Activated CD4-positive, alpha-beta T cell treated with anti-CD3 and anti-CD28 coated beads, Interleukin-2, Interleukin-4, amounts not matched to agents 100 ng/mL and 50 ng/mL, durations not matched to agents 16 hours and 8 hours (primary cell): ENCODE results near the gene SPTBN2.
A peak's percentile ranks its signal among the peaks of the same experiment; 100 is the strongest.
"Not testable (repeated sequence)": the region's sequence is repeated elsewhere in the genome, so short reads cannot be mapped to it uniquely, and the experiment has no call there.

ENCODE experiments used
- DNase-seq: peaks from one replicate; pipeline ENCODE4 v3.0.0-alpha.2; 2020; ENCODE audit warnings: low spot score

SPTBN2 gene

DNA sequence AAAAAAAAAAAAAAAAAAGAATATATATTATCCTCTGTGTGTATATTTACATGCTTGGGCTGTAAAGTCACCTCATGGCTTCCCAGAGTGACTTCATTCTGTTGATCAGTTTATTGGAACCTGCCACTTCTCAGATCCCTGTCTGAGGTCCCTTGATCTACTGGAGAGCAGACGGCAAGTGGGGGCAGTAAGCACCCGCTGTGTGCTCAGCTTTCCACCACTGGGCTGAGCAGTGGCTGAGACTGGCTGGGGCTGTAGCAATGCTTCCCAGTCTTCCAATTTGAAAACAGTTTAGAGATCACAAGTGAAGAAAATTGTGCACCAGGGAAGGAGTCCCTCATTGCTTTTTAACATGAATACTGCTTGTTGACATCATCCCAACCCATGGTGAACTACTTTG, 44.4 kb downstream of the SPTBN2 start:
- DNase-seq: no peak

DNA sequence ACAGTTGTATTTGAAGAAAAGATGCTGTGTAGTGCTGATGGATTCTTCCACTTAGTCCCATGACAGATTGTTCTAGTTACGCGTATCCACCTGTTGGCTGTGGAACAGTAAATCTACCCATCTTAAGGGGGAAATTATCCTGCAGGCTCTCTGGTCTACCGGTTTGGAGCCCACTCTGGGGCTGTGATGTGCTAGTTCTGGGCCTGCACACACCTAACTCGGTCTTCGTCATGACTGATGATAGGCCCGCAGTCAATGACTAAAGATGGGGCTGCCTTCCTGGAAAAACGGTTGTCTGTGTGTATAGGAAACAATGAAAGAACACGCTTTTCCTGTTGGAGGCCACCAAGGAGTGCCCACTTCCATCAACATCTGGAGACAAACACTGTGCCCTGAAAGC, 45.1 kb downstream of the SPTBN2 start:
- no peak for DNase-seq

DNA sequence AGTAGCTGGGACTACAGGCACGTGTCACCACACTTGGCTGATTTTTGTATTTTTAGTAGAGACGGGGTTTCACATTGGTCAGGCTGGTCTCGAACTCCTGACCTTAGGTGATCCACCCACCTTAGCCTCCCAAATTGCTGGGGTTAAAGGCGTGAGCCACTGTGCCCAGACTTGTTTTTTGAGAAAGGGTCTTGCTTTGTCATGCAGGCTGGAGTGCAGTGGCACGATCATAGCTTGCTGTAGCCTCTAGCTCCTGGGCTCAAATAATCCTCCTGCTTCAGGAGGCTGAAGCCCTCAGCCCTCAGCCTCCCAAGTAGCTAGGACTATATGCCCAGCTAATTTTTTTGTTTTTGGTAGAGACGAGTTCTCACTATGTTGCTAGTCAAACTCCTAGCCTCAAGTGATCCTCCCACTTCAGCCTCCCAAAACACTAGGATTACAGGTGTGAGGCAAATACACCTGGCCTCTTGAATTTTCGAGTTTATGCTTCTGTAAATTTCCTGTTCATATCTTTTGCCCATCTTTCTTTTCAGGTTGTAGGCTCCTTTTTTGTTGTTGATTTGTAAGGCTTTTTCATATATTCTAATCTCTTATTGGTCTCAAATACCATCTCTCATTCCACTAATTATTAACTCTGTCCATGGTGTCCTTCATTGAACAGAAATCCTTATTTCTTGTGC, 47.9 kb downstream of the SPTBN2 start:
- DNase-seq: no peak

DNA sequence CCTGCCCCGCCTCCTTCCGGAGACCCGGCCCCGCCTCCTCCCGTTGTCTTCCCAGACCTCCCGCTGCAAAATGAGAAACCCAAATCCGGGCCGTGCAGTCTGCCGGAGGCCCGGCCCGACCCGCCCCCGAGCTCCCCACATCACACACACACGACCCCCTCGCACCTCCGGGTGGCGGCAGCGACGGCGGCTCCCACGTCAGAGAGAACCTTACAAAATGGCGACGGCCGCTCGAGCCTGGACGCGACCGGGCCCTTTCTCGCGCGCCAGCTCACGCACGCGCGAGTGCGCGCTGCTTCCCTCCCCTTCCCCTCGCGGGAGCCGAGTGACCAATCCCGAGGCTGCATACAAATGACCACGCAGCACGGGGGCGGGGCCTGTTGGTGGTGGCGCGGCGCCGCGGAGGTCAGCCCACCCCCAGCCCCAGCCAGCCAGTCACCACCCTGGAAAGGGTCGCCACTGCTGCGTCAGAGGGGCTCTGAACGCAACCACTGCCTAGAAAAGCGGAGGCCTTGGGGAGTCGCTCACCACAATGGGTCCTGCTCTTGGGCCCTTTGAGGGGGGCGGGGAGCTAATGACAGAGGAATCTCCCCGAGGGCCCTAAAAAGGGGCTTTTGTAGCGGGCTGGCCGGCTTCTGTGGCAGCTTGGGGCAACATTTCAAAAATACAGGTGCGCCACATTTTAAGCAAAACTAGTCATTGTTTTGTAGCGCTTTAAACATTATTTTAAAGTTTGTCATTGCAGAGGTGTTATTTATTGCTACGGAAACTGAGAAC, 51.2 kb downstream of the SPTBN2 start, which contains the start of gene RBM4B:
Gene RBM4B (minus strand): TSS at position 289 of the 777 bp plus-strand sequence. CDS start 808 bp downstream, outside the sequence.
- DNase-seq: peak; percentile 97

DNA sequence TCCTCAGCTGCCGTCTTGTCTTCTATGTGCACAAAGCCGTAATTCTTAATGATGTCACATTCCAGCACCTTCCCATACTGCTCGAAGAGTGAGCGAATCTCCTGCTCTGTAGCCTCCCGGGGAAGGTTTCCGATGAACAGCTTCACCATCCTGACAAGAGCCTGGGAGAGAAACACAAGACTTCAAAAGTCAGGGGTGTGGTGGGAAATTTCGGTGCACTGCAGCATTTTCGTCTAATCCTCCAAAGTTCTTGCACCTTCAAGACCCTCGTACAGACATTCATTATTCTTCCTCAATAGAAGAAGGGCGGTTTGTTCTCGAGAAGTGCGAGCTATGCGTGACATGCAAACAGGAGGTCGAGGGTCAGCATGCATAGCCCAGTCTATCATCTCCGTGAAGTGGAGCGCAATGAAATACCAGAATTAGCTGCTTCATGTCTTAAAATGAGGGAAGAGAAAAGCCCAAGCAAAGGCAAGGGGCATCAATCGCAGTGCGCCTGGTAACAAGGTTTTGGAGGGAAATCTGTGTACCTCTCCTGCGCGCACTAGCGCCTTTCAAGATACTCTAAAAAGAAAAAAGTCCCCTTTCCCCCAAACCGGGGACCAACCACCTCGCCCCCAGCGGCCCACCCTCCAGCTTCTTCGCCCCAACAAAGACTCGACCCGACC, 52.0 kb downstream of the SPTBN2 start:
- DNase-seq: no peak

DNA sequence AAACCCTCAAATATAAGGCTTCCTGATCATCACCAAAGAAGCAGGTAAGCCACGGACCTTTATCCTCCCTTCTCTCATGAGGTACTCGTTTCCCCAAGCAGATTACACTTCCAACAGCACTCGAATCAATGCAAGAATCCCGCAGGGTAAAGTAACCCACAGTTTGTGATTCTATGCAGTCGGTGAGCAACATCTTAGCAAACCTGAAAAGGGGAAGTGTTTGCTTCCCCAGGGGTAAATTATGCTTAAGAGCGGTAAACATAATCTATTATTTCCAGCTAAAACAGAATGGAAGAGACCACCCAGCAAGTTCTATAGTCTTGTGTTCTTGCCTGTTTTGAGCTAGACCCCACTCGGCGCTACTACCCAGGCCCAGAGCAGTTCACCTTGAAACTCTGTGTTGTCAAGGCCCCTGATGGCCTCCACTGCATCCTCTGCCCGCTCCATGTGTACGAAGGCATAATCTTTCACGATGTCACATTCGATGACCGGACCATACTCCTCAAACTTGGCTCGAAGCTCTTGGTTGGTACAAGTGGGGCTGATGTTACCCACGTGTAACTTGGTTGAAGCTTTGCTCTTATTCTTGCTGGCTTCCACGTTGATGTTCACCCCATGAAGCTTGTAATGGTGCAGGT, 52.6 kb downstream of the SPTBN2 start:
- DNase-seq: no peak

DNA sequence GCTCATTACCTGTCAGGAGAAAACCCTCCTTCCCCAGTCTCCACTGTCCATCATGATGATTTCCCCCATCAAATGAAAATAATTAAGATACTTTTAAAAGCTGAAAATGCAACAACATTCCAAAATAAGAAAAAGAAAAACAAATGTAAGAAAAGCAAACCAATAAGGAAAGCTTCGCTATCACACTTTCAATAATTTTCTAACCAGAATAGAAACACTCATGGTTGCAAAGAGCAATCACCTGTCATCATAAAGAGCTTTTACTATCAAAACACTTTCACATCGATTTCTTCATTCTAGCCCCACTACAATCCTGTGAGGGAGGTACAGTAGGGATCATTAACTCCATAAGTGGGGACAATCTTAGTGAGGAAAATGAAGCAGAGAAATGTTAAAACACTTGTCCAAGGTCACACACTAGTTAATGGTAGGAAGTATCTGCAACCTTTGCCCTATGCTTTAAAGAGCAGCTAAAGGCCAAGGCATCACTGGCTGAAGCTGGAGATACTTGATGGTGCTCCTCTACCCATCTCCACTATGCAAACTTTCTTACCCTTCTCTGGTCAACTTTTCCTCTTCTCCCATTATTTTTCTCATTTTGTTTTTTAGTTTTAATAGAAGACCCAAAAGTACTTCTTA, 53.9 kb downstream of the SPTBN2 start:
- DNase-seq: no peak

DNA sequence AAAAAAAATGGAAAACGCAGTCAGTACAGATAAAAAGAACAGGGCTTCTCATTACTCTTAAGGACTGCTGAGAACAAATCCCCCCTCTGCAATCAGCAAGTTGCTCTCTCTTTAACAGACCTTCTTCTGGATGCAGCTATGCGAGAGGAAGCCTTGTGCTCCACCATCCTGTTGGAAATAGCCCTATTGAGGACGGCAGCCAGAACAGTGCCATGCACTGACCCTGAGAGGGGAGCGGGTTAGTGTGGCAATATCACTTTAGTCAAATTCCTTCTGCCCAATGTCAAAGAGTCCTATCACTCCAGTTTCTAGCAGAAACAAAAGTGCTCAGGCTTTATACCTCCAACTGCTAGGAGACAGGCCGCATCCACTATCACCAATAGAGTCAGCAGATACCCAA, 58.2 kb downstream of the SPTBN2 start:
- DNase-seq: no peak

DNA sequence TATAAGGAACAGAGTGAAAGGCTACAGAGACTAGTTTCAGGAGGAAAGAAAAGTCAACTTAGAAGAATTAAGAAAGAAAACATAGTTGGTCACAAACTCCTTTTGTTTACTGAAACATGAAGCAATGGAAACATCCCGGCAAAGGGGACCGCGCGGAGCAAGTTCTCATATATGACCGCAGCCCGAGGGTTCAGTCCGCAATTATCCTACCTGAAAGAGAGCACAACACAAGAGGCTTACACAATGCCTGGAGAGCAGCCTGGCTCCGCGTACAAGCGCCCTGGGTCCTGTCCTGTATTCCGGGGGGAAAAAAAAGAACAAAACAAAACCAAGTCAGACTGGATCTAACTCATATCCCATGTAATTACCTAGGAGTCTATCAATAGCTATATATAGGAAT, 63.6 kb downstream of the SPTBN2 start:
- DNase-seq: no peak

DNA sequence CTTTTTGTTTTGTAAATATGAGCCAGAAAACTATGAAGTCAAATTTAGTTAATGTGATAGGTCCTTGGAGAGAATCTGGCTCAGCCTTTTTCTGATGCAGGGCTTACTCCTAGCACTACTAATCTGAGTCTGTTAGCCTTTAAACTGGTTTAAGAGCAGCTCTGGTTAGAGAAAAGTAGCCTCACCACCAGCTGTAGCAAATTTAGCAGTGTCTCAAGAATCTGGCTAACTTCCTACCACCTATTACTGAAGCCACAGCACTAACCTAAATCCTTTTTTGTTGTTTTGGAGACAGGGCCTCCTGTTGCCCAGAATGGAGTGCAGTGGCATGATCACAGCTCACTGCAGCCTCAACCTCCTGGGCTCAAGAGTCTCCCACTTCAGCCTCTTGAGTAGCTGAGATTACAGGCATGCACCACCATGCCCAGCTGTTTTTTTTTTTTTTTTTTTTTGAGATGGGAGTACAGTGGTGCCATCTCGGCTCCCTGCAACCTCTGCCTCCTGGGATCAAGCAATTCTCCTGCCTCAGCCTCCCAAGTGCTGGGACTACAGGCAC, 65.2 kb downstream of the SPTBN2 start:
- DNase-seq: no peak

DNA sequence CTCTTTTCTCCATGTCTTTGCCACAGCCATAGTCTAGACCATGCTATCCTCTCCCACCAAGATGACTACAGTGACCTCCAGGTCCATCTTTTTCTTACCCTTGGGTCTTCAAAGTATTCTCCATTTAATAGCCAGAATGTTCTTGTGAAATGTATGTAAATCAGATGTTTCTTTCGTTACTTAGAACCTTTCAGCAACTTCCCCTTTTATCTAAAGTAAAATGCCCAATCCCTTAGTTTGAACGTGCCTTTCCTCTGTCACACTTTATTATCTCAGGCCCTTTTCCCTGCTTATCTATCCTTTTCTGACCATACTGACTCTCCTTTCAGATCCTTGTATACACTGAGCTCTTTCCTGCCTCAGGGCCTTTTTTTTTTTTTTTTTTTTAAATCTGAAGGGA, 69.3 kb downstream of the SPTBN2 start:
- DNase-seq: no peak

DNA sequence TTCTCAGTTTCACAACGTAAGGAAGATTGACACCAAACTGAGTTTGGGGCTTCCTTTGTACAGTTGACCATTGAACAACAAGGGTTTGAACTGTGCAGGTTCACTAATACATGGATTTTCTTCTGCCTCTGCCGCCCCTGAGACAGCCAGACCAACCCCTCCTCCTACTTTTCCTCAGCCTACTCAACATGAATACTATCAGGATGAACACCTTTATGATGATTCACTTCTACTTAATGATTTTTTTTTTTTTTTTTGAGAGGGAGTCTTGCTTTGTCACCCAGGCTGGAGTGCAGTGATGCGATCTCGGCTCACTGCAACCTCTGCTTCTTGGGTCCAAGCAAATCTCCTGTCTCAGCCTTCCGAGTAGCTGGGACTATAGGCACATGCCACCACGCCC, 75.9 kb downstream of the SPTBN2 start:
- DNase-seq: no peak

DNA sequence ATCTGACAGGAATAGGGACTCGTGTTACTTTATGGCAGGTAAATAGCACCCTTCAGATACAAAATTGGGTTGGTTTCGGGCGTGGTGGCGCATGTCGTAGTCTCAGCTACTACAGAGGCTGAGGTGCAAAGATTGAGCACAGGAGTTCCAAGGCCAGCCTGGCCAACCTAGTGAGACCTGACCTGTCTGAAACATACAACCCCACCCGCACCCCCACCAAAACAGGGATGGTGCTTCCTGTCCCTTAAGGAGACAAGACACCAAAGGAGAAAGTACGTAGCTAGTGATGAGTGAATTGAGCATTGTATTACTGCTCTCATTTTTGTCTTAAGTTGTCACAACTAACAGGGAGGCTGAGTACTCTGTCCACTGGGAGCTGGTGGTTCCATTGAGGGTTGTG, 76.4 kb downstream of the SPTBN2 start:
- DNase-seq: no peak

DNA sequence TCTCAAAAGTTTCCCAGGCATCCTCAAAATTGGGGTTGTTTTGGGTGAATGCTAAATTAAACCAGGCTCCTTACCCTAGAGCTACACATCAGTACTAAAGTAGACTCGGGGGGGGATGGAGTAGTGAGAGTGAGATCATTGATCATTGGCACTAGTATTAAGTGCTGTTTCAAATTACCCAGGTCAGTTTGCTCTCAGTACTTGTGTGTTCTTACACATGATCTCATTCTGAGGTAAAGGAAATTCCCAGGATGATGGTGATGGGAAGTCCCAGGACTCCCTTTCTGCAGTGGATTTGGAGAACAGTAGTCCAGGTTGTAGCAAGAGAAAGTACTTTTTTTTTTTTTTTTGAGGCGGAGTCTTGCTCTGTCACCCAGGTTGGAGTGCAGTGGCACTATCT, 78.0 kb downstream of the SPTBN2 start:
- no peak for DNase-seq

DNA sequence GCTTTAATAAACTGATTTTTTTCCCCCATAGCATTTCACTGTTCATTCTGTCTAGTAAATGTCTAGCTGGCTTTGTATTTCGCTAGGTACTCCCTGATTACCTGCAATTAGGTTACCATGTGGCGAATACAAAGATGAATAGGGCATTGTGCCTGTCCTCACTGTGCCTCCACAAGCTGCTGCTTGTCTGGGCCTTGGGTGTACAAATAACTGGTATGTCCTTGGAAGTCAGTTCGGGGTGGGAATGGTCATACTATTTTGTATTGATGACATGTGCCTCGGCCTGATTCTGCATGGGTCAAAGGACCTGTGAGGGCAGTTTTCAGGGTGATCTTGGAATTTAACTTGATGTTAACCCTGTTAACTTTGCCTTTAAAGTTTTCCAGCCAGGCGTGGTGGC, 79.1 kb downstream of the SPTBN2 start:
- no peak for DNase-seq

DNA sequence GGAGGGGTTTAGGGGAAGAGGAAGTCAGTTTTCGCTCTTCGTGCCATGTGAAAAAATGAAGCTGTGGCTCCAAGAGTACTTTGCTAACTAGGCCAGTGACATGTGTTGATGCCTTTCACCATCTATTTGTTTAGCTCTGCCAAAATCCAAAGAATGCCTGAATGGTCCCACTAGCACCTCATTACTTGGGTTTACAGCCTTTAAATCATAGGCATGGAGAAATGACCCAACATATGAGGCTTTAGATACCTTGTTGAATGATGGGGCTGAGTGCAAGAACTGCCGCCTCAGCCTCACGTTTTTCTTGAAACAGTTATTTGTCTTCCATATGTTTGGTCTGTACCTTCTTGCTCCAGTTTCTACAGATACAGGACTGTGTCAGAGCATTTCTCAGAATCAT, 82.2 kb downstream of the SPTBN2 start:
- no peak for DNase-seq

DNA sequence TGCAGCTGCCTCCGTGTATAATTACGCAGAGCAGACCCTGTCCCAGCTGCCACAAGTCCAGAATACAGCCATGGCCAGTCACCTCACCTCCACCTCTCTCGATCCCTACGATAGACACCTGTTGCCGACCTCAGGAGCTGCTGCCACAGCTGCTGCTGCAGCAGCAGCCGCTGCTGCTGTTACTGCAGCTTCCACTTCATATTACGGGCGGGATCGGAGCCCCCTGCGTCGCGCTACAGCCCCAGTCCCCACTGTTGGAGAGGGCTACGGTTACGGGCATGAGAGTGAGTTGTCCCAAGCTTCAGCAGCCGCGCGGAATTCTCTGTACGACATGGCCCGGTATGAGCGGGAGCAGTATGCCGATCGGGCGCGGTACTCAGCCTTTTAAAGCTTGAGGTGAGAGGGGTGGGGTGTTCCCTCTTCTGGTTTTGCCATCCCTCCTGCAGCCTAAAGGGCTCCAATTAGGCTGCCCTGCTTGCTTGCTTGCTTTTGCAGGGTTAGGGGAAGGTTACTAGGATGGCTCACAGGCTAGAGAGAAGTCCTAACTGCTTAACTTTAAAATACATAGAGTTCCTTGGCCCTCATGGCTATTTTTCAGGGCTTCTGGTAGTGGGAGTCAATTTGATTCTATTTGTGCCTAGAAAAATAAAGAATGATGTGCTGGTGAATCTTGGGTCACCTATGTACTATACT, 85.1 kb downstream of the SPTBN2 start:
- DNase-seq: no peak

DNA sequence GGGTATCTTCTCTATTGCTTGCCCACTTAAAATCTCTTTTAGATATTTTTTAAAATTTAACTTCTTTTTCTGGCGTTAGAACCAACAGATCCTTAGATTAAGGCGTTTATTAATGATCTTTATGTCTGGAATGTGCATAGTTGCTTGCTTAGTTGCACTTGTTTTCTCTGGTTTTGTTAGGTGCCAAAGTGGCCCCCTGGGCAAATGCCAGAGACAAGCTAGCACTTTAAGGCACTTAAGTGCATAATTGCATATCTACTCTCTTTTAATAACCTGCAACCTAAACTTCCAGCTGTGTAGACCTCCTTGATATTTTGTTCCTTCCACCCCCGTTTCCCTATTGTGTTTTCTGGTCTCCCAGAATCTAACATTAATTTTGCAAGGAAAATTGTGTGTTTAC, 87.2 kb downstream of the SPTBN2 start:
- DNase-seq: no peak

DNA sequence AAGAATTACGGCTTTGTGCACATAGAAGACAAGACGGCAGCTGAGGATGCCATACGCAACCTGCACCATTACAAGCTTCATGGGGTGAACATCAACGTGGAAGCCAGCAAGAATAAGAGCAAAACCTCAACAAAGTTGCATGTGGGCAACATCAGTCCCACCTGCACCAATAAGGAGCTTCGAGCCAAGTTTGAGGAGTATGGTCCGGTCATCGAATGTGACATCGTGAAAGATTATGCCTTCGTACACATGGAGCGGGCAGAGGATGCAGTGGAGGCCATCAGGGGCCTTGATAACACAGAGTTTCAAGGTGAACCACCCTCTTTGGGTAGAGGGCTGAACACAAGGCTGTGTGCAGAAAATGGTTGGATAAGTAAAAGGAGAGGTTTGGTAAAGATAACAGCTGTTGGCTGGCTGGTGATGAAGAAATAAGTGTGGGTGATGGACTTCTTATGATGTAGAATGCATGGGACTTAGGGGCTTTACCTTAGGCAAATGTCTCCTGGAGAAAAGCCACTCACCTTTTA, 89.1 kb downstream of the SPTBN2 start:
- not testable (repeated sequence) for DNase-seq

DNA sequence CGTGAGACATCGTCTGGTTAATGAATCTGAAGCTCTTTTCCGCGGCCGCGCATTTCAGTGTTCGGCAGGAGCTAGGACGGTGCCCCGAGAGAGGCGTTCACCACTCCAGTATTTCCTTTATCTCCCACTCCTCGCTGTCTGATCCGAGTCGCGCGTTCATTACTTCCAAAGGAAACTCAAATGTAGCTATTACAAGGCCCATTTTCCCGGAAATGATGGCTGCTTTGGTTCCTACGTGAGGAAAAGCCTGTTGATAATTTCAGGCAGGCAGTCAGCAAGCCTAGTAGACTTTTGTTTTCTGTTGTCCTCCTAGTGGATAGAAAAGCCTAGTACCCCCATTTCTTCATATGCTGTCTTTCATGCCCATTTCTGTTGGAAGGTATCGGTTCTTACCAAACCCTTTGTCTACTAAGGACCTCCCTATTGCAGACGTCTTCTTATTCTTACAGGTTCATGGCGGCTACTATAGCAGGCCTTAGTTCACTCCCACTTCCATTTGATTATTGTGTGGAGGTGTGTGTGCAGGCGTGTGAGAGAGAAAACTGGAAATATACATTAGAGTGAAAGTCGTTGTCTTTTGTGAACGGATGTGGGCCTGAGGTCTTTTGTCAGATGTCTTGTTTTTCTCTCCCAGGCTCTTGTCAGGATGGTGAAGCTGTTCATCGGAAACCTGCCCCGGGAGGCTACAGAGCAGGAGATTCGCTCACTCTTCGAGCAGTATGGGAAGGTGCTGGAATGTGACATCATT, 89.8 kb downstream of the SPTBN2 start:
- DNase-seq: peak; percentile 24
